ENCODE results near the gene LRRC47.
A peak's percentile ranks its signal among the peaks of the same experiment; 100 is the strongest.
"Not testable (repeated sequence)": the region's sequence is repeated elsewhere in the genome, so short reads cannot be mapped to it uniquely, and the experiment has no call there.

LRRC47 gene

DNA sequence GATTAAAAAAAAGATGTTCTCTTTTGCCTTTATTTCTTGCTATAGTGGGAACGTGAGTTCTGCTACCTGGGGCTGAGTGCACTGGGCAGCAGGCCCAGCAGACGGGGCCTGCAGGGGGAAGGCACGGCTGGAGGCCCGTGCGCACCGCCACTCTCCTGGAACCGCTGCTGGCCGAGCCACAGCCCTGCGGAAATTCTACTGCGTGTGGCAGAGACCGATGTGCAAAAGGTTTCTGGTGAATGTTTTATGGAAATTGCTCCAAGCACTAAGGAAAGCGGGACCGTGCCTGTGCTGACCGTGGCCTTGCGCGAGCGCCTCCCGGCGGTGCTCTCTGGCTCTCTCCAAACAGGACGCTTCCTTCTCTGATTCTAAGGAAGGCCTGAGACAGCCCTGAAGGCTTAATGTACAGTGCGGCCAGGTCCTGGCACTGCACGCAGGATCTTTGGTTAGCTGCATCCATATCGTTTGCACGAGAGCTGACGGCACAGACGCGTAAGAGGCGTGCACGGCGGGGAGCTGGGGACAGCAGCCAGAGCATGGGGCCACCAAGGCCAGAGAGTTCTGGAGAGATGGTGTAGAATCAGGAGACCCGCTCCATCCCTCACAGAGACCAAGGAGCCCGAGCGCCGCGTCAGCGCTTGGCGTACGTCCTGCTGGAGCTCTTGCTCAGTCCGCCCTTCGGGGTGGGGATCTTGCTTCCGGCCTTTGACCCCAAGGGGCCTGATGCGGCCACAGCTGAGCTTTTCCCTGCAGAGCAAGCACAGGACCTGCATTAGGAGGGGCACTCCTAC is 18.7 kb upstream of the LRRC47 start:
- DNase-seq (ENCODE audit: low spot score), result no peak

DNA sequence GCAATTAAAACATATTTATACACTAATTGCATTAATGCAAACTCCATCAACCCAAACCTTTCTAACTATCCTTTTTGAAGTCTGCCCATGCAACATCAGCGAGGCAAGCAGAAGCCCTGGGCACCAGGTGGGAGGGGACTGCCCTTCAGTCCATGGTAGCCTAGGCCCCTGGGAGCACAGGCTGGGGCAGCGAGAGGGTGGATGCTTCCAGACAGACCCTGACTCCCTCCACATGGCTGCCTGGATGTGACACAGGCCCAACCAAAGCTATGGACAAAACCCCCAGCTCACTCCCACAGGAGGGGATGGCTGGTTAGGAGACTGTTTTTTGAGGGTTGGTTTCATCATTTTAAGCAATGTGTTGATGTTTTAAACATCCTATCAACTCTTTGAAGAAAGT is 17.8 kb upstream of the LRRC47 start:
- DNase-seq (ENCODE audit: low spot score), result no peak

DNA sequence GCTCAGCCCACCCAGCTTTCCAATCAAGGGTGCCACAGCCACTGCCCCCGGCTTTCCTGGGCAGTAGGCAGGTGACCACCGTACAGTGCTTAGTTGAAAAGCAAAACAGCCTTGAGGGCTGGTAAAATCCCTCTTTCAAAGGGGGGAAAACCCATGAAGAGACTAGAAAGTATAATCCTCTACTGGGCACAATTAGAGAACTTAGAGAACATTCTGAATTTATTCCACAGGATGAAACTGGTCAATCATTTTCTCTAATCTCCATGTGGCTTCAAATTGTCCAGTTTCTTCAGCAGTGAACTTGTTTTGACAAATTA is 15.3 kb upstream of the LRRC47 start:
- DNase-seq (ENCODE audit: low spot score), result no peak

DNA sequence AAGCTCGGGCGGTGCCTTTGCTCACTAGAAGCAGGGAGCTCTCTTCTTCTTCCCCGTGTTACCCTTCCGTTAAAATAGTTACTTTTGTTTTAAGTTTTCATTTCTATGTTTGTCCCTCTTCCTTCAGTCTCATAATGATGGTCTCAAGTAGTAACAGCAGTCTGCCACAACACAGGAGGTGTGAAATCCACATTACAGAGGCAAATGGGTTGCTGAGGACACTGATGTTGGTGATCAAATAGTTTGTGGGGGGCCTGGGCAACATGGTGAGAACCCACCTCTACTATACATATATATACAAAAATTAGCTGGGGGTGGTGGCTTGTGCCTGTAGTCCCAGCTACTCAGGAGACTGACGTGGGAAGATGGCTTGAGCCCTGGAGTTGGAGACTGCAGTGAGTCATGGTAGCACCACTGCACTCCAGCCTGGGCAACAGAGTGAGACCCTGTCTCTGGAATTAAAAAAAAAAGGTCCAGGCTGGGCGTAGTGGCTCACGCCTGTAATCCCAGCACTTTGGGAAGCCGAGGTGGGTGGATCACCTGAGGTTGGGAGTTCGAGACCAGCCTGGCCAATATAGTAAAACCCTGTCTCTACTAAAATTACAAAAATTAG is 14.0 kb upstream of the LRRC47 start:
- DNase-seq (ENCODE audit: low spot score), result not testable (repeated sequence)

DNA sequence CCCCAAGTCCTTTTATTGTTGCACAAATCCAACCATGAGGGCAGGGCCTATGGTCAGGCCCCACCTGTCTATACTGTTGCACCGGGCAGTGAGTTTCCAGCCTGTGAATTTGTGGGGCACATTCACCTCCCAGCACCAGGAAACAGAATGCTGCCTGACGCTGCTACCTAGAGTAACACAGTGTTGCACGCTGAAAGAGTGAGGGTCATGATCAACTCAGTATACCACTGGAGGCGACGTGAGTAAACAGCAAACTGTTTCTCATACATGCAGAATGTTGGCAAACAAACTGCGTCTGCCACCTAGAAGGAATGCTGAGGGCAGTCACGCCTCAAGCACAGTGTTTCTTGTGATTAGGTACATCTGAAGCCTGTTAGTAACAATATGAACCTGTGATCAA is 13.4 kb upstream of the LRRC47 start:
- DNase-seq (ENCODE audit: low spot score), result no peak

DNA sequence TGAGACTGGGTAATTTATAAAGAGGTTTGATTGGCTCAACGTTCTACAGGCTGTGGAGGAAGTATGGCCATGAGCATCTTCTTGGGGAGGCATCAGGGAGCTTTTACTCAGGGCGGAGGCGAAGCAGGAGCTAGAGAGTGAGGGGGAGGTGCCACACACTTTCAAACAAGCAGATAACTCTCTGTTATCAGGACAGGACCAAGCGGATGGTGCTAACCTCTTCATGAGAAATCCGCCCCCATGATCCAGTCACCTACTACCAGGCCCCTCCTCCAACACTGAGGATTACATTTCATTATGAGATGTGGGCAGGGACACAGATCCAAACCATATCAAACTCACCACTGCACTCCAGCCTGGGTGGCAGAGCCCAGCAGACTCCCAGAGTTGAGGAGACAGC is 11.5 kb upstream of the LRRC47 start:
- DNase-seq (ENCODE audit: low spot score), result no peak

DNA sequence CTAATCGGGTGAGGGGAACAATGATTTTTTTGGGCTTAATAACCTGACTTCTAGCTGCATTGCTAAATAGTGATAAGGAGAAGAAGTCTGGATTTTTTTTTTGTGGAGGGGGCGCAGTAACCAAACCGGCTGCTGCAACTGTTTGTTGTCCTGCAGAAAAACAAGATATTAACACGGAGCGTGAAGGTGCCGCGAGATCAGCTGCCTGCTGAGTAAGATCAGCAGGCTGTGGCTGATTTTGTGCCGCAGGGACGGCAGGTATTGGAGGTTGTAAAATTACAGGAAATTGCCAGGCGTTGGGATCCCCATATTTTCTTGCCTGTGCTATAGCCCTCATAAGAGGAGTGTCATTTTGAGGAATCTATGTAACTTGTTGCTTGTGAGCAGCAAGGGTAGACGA is 8.7 kb upstream of the LRRC47 start:
- DNase-seq (ENCODE audit: low spot score), result no peak

DNA sequence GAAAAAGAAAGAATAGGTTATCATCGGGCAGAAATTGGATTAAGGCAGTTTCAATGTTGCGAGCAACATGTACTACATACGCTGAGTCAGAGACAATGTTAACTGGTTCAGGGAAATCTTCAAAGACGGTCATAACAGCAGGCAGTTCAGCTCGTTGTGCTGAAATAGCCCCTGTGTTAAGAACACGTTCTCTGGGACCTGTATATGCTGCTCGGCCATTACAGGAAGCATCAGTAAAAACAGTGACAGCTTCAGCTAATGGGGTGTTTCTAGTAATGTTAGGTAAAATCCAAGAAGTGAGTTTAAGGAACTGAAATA is 8.3 kb upstream of the LRRC47 start:
- DNase-seq (ENCODE audit: low spot score), result not testable (repeated sequence)

DNA sequence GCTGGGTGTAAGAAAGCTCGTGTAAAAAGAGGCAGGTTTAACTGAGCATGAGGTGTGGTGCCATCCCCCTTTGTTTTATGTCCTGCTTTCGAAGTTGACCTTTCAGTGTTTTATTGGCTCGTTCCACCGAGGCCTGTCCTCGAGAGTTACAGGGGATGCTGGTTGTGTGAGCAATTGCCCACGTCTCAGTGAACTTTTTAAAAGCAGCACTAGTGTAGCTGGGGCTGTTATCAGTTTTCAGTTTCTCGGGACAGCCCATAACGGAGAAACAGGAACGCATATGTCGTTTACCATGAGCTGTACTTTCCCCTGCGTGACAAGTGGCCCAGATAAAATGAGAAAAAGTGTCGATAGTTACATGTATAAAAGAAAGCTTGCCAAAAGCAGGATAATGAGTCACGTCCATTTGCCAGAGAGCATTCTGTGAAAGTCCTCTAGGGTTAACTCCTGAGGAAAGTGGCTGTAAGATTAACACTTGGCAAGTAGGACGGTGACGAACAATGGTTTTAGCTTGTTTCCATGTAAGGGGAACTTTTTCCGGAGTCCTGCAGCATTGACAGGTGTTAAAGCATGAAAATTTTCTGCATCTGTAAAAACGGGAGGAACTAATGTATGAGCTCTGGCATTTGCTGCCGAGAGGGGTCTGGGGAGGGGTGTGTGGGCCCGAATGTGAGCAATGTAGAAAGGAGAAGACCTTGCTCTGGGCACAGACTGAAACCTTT is 7.8 kb upstream of the LRRC47 start:
- DNase-seq (ENCODE audit: low spot score), result no peak

DNA sequence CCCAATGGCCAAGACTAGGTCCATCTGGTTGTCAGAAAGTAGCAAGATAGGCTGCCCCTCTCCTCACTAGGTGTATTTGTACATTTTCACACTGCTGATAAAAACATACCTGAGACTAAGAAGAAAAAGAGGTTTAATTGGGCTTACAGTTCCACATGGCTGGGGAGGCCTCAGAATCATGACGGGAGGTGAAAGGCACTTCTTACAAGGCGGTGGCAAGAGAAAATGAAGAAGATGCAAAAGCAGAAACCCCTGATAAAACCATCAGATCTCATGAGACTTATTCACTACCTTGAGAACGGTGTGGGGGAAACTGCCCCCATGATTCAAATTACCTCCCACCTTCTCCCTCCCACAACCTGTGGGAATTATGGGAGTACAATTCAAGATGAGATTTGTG is 4.5 kb upstream of the LRRC47 start:
- not testable (repeated sequence) for DNase-seq (ENCODE audit: low spot score)

DNA sequence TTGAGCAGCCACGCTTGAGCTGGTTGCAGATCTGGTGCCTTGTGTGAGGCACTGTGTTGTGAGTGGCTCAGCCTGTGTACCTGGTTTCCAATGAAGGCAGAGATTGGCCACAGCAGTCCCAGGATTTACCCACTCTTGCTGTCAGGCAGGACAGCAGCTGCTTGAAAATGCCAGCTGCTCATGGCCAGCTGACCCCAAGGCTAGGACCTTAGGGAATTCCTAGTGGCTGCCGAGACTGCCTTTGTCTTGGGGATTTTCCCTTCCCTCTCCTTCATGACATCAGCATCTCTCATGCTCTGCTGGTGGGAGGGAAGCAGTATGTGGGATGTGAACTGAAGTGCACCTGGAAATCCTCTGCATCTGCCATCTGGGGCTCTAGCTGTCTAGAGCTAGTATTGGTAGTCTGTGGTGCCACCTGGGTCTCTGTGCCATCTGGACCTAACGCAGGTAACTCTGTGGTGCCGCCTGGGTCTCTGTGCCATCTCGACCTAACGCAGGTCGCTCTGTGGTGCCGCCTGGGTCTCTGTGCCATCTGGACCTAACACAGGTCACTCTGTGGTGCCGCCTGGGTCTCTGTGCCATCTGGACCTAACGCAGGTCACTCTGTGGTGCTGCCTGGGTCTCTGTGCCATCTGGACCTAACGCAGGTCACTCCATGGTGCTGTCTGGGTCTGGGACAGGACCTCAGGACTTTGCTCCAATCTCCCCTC is 3.8 kb upstream of the LRRC47 start:
- no peak for DNase-seq (ENCODE audit: low spot score)

DNA sequence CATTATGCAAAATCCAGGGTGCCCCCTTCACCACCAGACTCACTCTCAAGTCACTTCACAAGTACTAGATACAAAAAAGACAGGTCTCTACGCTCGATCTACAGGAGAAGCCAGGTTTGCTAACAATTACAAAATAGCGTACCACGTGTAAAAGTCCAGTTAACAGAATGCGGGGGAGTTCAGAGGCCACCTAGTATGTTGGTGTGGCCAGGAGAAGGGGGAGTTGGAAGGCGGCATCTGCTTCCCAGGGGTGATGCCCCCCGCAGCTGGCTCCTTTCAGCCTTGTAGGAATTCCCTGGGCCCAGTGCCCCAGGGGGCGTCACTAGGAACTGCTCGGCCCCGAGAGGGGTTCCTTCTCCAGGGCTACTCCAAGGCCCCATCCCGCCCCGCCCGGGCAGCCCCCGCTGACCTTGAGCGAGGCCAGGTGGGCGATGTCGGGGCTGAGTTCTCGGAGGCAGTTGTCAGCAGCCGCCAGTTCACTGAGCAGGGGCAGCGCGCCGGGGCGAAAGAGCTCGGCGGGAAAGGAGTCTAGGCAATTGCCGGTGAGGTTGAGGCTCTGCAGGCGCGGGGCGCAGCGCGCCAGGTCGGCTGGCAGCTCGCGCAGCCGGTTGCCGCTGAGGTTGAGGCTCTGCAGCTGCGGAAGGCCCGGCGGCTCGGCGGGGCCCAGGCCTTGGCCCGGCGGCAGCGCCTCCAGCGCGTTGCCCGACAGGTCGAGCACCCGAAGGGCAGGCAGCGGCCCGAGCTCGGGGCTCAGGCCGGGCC is 664 bp downstream of the LRRC47 start:
- peak; percentile 54 for DNase-seq (ENCODE audit: low spot score)

DNA sequence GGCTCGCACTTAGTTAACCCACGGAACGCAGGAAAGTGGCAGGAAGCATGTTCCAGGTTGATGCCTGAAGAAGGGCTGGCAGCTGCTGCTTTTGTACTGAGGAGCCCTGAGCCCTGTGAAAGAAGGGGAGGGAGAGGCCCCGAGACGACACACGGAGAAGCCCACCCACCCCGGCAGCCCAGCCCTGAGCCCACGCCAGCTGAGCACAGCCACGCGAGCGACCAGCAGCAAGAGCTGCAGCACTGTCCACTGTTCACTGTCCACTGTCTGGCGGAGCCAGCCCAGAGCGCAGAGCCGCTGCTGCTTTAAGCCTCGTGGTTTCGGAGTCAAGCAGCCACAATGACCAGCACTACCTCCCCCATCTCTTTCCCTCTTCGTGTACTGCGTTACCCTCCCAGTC is 5.3 kb downstream of the LRRC47 start:
- DNase-seq (ENCODE audit: low spot score), result no peak

DNA sequence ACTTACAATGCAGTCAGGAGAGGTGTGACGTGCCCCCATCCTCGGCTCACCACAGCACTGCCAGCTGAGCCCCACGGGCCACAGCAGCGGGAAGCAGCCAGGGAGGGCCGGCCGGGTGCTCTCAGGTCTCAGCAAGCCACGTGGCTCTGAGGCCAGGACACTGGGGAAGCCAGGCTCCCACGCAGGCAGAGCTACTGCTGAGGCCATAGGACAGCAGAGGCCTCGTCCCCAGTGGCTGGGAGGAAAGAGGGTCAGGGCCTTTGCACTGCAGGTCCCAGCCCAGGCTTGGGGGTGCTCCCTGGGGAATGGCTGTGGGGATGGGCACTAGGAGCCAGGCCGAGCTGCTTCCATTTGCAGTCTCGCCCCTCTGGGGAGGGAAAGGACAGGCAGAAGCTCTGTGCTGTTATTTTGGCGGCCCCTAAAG is 5.8 kb downstream of the LRRC47 start:
- no peak for DNase-seq (ENCODE audit: low spot score)

DNA sequence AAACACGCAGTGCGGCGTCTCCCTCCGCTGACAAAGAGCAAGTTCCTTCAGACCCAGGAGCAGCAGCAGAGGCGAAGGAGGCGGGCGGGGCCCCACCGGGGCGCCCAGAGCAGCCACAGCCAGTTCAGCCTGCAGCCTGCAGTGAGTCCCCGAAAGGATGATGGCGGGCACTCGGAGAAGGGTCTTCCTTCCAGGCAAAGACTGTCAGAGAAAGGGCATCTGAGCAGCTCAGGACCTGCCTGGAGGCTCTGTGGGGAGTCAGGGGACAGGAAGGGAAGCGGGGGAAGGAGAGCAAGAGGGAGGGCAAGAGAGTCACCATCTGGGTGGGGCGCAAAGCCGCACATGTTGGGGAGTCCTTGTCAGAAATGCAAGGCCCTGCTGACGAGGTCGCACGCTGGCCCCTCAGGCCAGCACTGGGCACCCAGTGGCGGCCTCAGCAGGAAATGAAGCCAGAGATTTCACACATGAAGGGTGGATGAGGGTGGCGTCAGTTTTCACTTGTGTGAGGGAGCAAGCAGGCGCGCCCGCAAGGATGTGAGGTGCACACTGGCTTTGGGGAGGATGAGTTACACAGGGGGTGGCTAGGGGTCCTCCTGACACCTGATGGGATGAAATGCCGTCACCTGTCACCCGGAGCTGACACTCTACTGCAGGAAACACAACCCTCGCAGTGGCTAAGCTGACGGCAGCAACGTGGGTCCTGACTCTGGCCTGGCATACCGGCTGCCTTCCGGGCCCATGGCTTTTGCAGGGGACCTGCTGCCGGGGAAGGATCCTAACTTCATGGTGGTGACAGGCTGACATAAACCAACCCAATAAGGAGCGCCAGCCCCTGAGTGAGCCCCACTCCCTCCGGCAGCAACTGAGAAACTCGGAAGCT is 6.6 kb downstream of the LRRC47 start:
- no peak for DNase-seq (ENCODE audit: low spot score)

DNA sequence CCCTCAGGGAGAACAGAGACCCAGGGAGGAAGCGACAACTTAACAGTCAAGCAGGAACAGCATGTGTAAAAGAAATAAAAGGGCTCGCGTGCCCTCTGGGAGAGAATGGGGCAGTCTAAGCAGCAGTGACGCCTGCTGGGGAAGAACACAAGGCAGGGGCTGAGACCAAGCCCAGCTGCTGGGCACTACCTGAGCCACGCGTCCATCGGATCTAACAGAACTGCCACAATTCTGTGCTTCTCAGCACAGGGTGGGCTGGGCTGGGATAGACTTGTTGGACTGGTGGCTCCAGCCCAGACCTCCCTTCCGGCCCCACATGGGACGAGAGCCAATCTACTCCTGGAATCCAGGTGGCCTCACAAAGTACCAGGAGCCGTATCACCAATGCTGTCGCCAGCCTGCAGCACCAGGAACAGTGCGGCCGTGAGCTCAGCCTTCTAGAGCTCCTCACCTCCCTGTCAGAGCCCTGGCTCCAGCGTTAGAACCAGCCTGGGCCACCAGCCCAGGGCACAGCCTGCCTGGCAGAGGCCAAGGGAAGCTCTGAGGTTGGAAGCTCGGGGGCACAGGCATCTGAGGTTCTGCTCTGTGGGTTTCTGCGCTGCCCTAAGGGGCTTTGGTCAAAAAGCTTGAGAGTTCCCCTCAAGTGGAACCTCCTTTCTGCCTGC is 7.4 kb downstream of the LRRC47 start:
- no peak for DNase-seq (ENCODE audit: low spot score)

DNA sequence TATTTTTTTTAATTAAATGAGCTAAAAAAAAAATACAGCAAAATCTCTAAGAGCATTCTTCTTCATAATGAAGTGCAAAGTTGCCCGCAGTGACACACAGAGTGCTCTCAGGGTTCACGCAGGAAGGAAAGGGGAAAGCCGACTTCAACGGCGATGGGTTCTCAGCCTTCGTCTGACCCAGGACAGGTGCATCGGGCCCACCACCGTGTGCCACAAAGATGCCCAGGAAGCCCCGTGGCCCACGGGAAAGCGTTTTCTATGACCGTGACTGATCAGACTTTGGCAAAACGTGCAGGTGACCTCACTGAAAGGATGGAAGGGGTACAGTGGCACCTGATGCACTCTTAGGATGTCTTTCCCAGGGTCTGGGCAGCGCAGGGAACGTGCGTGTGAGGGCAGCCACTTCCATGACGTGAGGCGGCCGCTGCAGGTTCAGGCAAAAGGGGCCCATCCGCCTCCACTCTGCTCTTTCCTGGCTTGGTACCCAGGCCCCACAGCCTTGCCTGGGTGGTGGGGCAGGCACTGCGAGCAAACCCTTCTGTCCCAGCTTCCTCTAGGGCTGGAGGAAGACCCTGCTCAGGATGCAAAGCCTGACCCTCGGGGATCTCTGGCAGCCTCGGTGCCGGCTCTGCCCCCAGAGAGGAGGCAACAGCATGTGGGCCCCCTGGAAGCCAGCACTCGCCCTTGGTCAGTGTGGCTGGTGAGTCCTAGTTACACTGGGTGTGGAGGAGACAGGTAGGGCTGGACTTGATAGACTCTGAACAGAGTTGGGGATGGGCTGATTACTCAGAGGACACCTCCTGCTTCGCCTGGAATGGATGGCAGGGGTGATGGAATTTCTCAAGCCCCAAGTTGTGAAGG is 8.3 kb downstream of the LRRC47 start:
- no peak for DNase-seq (ENCODE audit: low spot score)

DNA sequence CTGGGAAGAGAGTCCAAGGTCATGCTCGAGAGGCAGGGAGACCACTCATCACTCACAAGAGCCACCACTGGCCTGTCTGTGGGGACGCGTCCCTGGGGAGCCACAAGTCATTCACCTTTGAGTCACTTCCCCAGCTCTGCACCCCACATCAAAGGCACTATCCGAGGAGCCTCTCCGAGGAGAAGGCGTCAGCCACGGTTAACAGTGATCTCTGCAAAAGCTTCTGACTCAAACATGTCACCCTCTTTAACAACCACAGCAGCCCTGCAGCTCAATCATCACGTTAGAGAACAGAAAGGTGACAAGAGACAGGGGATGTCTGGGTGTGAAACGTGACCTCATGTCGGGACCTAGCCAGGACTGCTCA is 9.0 kb downstream of the LRRC47 start:
- DNase-seq (ENCODE audit: low spot score), result no peak

DNA sequence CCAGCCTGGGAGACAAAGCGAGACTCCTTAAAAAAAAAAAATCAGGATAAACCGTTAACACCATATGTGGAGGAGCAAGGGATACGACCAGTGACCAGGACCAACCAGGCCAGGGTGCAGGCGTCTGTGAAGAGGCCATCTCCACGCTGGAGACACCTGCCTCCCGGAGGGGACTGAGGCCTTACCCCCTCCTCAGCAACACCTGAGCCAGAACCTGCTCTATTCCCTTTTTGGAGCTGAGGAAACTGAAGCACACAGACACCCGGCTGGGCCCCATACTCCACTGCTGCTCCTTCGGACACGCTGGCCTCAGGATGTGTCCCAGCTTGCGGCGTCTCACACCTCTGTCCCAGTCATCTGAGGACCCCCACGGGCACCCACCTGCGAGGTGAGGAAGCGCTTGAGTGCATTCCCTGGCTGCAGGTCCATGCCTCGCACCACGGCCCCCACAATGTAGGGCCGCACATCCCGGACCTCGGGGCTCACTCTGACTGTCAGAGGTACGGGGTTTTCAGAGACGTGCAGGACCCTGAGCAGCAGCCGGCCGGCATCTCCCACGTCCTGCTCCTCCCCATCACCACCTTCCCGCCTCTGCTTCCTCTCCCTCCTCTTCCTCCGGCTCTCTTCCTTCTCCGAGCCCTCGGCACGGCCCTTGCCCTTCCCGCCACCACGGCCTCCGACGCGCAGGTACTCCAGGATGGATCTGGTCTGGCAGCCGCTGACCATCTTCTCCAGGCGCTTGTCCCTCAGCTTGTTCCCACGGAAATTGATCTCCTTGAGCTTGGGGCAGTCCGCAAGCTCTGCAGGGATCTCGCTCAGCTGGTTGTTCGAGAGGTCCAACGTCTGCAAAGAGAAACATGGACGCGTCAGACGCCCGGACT is 9.6 kb downstream of the LRRC47 start:
- DNase-seq (ENCODE audit: low spot score), result no peak

Data from hepatic stellate cell (primary cell).